Retinal pigment epithelial cell (primary cell): ENCODE data around the gene OBSL1.

Experiments
- DNase-seq: peaks from one replicate; pipeline ENCODE4 v3.0.0-alpha.2; 2010; ENCODE audit warnings: low read depth
- H3K4me3 ChIP-seq: 2 replicates; pipeline ENCODE4 v1.5.1; 2011; ENCODE audit warnings: mild to moderate bottlenecking, low read length, control low read depth, moderate library complexity
- TF ChIP-seq, protein P1 (sequence below): conservative IDR thresholded peaks from 2 replicates; pipeline ENCODE4 v1.5.1; 2011; ENCODE audit warnings: low read depth, low read length, control low read depth, inconsistent platforms

The OBSL1 gene

DNA sequence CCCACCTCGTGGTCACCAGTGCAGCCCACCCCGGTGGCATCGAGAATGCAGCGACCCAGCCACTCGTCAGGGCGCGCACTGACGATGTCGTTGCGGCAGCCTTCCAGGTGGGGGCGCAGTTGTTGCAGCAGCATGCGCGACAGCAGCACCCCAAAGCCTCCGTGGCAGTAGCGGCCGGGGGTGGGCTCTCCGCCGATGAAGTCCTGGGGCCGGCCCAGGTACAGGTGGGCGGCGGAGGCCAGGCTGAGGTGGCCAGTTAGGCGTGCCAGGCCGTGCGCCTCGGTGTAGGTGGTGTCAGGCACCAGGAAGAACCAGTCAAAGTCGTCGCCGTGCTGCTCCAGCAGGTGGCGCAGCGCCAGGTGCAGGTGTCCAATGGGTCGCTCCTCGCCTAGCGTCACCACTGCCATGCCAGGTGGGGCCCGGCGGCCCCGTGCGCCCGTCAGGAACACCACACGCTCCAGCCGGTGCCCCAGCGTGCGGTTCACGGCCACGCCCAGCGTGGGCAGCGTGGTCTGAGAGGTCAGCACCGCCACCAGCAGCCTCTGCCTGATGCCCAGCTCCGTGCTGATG is 29.6 kb downstream of the OBSL1 start:
- TF ChIP-seq, protein P1, sequence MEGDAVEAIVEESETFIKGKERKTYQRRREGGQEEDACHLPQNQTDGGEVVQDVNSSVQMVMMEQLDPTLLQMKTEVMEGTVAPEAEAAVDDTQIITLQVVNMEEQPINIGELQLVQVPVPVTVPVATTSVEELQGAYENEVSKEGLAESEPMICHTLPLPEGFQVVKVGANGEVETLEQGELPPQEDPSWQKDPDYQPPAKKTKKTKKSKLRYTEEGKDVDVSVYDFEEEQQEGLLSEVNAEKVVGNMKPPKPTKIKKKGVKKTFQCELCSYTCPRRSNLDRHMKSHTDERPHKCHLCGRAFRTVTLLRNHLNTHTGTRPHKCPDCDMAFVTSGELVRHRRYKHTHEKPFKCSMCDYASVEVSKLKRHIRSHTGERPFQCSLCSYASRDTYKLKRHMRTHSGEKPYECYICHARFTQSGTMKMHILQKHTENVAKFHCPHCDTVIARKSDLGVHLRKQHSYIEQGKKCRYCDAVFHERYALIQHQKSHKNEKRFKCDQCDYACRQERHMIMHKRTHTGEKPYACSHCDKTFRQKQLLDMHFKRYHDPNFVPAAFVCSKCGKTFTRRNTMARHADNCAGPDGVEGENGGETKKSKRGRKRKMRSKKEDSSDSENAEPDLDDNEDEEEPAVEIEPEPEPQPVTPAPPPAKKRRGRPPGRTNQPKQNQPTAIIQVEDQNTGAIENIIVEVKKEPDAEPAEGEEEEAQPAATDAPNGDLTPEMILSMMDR, result peak; percentile 87
- peak overlapping the region; percentile 82 for H3K4me3 ChIP-seq

DNA sequence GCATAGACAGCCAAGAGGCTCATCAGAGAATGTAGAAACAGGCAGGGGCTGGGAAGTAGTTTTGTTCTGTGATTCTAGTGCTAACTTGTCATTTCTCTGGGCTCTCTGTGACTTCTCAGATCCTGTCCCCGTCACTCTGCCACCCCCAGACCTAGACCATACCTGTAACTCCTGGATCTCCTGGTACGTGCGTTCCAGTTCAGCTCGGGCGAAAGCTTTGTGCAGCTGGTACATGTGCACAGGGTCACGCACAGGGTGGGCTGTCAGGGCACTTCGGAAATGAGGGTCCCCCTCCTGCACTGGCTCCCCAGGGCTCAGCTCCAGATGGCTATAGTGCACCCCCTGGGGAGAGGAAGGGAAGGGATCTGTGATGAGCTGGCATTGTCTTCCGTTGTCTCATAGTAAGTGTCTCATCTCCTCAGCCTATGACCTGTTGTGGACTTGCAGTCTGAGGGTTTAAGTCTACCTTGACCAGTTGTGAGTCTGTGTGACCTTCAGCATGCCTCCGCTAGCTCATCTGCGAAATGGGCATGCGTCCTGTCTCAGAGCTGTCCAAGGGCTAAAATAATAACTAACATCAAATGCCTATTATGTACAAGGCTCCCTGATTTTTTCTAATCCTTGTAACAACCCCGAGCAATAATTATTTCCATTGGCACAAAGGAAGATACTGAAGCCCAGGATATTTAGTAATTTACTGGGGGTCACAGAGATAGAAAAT is 30.4 kb downstream of the OBSL1 start:
- DNase-seq, result no peak
- TF ChIP-seq, protein P1, result no peak
- no peak overlapping the region for H3K4me3 ChIP-seq

More for the DNA sequence above, 29.6 kb downstream of the OBSL1 start:
- no peak for DNase-seq

DNA sequence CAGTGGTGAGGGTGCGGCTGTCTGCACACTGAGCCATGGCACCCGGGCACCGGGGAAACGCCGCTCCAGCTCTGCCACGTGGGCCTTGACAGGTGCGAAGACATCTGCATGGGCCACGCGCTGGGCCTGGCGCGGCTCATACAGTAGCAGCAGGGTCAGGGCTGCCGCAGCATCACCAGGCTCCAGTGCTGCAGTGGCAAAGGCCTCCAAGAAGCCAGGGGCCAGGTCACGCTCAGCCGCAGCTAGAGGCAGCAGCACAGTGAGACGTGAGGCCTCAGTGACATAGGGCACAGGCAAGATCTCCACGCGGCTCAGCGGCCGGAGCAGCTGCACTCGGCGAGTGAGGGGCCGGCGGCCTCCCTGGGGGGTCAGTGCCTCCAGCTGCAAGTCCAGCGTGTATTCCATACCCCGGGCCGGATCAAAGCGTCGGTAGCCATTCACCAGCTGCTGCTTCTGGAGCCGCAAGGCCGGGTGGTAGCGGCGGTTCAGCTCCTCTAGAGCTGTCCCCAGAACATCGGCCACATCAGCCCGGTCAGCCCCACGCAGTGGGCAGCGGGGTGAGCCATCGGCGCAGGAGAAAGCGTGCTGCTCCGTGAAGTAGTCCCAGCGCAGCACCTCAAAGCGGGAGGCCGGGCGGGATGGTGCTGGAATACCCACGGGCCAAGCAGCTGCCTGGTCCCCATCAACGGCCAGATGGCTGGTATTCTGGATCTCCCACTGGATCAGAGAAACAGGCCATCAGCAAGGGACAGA is 31.2 kb downstream of the OBSL1 start:
- H3K4me3 ChIP-seq, result no peak overlapping the region
- TF ChIP-seq, protein P1, result no peak
- no peak for DNase-seq

DNA sequence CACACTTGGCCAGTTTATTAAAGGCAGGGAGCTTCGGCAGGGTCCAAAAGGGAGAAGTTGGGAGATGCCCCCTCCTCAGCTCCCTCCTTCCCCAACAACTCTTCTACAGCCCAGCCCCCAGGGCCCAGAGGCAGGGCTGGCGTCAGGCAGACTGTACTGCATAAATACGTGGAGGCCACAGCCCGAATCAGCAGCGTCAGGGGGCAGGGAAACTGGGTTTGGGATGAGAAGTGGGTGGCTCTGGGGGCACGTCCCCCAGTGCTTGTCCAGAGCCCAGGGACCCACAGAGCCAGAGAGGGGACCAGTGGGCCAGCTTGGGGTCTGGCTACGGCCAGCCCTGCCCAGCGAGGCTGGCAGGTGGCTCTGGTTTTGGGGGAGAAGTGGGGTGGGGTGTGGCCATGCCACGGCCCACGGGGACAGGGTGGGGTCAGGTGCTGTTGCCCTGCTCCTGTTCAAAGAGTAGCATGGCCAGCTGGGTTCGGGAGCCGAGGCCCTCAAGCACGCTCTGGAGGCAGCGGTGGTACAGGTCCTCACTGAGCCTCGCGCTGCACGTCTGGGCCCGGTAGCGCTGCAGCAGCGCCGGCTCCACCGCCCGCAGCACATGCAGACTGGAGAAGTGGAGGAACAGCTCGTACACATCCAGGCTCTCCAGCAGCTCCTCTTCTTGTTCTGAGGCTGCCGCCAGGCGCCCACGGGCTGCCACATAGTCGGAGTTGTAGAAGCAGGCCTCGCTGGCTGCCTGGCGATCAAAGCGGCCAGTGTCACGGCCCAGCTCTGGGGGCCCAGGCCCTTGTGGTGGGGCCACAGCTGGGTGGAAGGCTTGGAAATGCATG is 32.2 kb downstream of the OBSL1 start:
- no peak overlapping the region for H3K4me3 ChIP-seq
- TF ChIP-seq, protein P1, result no peak

DNA sequence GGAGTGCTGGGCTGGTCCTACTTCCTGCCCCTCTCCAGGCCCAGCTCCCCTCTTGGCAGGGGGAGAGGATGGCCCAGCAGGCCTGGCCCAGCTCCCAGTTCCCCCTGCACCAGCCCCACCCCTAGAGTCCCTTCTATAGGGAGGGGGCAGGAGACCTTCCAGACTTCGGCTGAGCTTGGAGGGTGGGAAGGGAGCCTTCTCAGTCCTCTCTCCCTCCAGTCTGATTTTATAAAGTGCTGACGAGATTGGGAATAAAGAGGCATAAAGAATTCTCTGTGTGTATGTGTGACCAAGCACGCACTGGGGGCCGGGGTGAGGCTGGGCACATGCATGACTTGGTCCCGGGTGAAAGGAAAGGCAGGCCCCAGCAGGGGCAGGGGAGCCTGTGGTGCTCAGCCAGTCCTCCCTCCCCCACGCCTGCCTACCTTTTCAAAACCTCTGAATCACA is 32.8 kb downstream of the OBSL1 start:
- TF ChIP-seq, protein P1, result no peak
- no peak for DNase-seq
- no peak overlapping the region for H3K4me3 ChIP-seq

More for the DNA sequence above, 32.2 kb downstream of the OBSL1 start:
- DNase-seq, result no peak

DNA sequence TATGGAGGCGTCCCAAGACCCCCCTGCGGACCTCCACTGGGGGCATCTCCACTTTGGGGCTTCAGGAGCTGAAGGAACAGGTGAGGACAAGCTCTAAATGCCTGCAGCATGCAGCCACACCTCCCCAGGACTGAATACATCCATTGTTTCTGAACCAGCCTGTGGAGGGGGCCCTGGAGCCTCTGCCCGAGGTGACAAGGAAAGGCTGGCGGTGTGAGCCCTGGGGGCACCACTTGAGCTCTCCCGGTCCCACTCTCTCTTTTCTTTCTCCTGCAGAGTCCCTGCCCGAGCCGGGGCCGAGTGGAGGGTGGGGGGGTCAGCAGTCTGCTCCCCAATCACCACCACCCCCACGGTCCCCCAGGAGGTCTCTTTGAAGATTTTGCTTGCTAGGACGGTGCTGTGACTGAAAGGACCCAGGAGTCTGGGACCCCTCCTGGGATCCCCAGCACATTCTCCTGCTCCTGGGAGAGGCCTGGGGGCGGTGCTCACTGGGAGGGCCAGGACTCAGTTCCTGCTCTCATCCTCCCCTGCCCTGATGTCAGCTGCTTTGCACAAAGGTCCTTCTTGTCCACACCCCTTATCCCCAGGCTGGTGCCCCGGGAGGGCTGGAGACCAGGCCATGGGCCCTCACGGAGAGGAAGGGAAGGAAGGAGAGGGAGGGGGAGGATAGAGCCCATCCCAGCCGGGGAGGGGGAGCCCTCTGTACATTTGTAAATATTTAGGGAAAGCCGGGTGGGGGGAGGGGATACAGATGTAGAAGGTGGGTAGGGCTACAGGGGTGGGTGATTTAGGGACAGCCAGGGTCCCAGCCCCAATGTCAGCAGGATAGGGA is 33.5 kb downstream of the OBSL1 start:
- DNase-seq, result no peak
- no peak overlapping the region for H3K4me3 ChIP-seq
- TF ChIP-seq, protein P1, result peak; percentile 36
